Psoas muscle (tissue), 8 donors: ENCODE results near the gene SLC22A31. TPM values are rescaled to one million over a fixed set of nuclear protein-coding genes. Genes with fewer than 3 reads are reported as not detected.
"Not testable (repeated sequence)": the region's sequence is repeated elsewhere in the genome, so short reads cannot be mapped to it uniquely, and the experiment has no call there.

Experiments
- ATAC-seq, 4 donors: fragments of 200-7000 bp; cut with Tn5 transposase; one replicate each; pipeline ENCODE4 v1.9.1; 2020; ENCODE audit warnings: moderate library complexity in 3 of 4, mild to moderate bottlenecking in 2 of 4
- DNase-seq, 2 donors: peaks; one replicate each; pipeline ENCODE4 v3.0.0-alpha.2; 2020
- H3K27ac ChIP-seq: fragments of 200-600 bp; one replicate; pipeline ENCODE4 v1.8.0; 2022
- H3K27me3 ChIP-seq, 3 donors: fragments of 200-600 bp in 1 of 3; one replicate each; pipeline versions ENCODE4 v1.6.1 to v1.8.0; 2013 to 2022; ENCODE audit warnings: low read length in 2 of 3, mild to moderate bottlenecking in 2 of 3, moderate library complexity in 1 of 3; ENCODE audit not compliant: insufficient read depth in 3 of 3
- H3K36me3 ChIP-seq, 2 donors: fragments of 200-600 bp in 1 of 2; one replicate each; pipeline versions ENCODE4 v1.6.1 to v1.8.0; 2013 to 2022; ENCODE audit warnings: low read depth in 1 of 2, mild to moderate bottlenecking in 1 of 2, moderate library complexity in 1 of 2; ENCODE audit not compliant: insufficient read depth in 1 of 2
- H3K4me1 ChIP-seq: fragments of 200-600 bp; one replicate; pipeline ENCODE4 v1.8.0; 2022
- H3K4me3 ChIP-seq: fragments of 200-600 bp; one replicate; pipeline ENCODE4 v1.8.0; 2022; ENCODE audit warnings: mild to moderate bottlenecking
- H3K9me3 ChIP-seq: fragments of 200-600 bp; one replicate; pipeline ENCODE4 v1.8.0; 2022
- WGBS, 3 donors: extraction: QIAGEN DNeasy Blood & Tissue Kit; methylation state at CpG; one replicate each; pipeline versions ENCODE4 v1.1.6 to v1.1.7; 2013; 5-methylcytosine and 5-hydroxymethylcytosine counted together
- intact Hi-C, 2 donors: fragments of 100-400 bp; cut with DNase I; formaldehyde crosslinking; loops; one replicate each; pipeline versions ENCODE4 v1.11.0 to v1.14.2; 2022
- polyA plus RNA-seq, 3 donors: library from polyadenylated mRNA; stranded (reverse); fragments of 200-250 nt; gene quantifications; one replicate each; pipeline ENCODE4 v1.2.3, GENCODE V29; 2013
- total RNA-seq, 4 donors: library from RNA; stranded (reverse); fragmentation: NEBNext Ultra II Directional in 2 of 4; extraction: Animal tissue kit (Norgen Biotek cat#: 25700) in 2 of 4; gene quantifications; one replicate each; pipeline versions ENCODE4 v1.2.1 to v1.2.4, GENCODE V29; 2021 to 2023
- TF ChIP-seq, protein P1 (sequence below): fragments of 200-600 bp; IDR thresholded peaks from one replicate; pipeline ENCODE4 v1.8.0; 2022; ENCODE audit warnings: antibody characterized with exemption
- donor health status: healthy with polysubstance abuse.
- donor health status: DM: no; HTN: no; CAD: no; lungs with moderate emphysema.
- donor health status: Bipolar disorder and iron deficiency.
- donor health status: healthy.
- donor health status: DM: yes; HTN: yes; CAD: no.
- donor health status: DM: no; HTN: no; CAD: no.
- donor health status: DM: no; HTN: no; CAD: no.
- donor health status: DM: yes; HTN: yes; CAD: no.

Gene SLC22A31
- total and polyA plus RNA-seq, 7 donors: 0.03 TPM; not detected in 6

DNA sequence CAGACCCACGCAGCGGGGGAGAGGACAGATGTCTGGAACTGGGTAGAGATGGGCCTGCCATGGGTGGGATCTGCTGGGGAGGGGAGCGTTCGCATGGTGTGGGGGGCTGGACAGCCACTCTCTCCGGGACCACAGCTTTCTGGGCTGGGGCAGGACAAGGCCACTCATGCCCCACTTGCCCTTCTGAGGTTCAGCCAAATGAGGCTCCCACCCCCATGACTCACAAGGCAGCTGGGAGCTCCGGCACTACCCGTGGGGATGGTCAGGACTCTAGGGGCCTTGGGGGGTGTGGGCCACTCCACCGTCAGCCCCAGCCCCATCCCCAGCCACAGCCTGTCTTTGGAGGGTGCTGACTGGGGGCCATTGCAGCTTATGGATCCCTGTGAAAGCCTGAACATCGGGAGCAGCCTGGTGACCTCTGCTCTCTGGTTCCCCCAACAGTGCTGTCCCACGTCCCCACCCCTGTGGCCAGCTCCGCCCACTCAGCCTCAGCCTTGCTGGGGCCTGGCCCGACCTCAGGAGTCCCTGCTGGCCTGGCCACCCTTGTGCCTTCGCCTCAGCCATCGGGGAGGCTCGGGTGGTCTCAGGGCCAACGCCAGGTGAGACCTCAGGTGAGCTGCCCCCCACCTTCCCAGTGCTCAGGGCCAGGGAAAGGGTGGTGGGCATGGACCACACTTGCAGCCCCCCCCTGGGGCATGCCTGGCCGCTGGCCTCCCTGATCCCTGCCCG lies 33.5 kb downstream of the SLC22A31 start:
- H3K27ac ChIP-seq: no peak overlapping the region
- ATAC-seq (no peak), DNase-seq (peak in 1 of 2 donors; percentile 41)
- intact Hi-C loops: loop anchor here (2.0 to 5.0 kb wide), 4 partner anchors 225 to 430 kb away; no protein-coding TSS in a partner anchor
- TF ChIP-seq, protein P1, sequence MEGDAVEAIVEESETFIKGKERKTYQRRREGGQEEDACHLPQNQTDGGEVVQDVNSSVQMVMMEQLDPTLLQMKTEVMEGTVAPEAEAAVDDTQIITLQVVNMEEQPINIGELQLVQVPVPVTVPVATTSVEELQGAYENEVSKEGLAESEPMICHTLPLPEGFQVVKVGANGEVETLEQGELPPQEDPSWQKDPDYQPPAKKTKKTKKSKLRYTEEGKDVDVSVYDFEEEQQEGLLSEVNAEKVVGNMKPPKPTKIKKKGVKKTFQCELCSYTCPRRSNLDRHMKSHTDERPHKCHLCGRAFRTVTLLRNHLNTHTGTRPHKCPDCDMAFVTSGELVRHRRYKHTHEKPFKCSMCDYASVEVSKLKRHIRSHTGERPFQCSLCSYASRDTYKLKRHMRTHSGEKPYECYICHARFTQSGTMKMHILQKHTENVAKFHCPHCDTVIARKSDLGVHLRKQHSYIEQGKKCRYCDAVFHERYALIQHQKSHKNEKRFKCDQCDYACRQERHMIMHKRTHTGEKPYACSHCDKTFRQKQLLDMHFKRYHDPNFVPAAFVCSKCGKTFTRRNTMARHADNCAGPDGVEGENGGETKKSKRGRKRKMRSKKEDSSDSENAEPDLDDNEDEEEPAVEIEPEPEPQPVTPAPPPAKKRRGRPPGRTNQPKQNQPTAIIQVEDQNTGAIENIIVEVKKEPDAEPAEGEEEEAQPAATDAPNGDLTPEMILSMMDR: no peak
- H3K4me1 ChIP-seq: peaks cover 4% of the 10 kb centered on the region
- peaks cover 0 to 34% (median 2%) of the 10 kb centered on the region in 3 donors for H3K27me3 ChIP-seq
- H3K9me3 ChIP-seq: no peaks in the 10 kb centered on the region
- no peak overlapping the region for H3K4me3 ChIP-seq
- WGBS, 3 donors: 61 to 72% (median 69%) methylated on average over 17 to 18 of the region's 18 CpGs
- H3K36me3 ChIP-seq: no peaks in the 10 kb centered on the region

DNA sequence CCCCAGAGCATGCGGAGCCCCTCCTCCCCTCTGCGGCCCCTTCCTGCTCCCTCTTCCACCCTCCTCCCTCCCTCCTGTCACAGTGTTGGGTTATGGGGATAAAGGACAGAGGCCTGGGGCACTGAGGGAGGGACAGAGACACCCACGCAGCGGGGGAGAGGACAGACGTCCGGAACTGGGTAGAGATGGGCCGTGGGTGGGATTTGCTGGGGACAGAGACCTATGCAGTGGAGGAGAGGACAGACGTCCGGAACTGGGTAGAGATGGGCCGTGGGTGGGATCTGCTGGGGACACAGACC lies 34.7 kb downstream of the SLC22A31 start:
- not testable (repeated sequence) for DNase-seq, ATAC-seq, H3K4me3 ChIP-seq, H3K27ac ChIP-seq, H3K36me3 ChIP-seq, H3K9me3 ChIP-seq, H3K4me1 ChIP-seq
- 79 to 85% (median 85%) methylated on average over 6 to 10 of the region's 10 CpGs for WGBS, 3 donors
- H3K27me3 ChIP-seq: peaks cover 0 to 37% (median 2%) of the 10 kb centered on the region in 3 donors
- intact Hi-C loops: loop anchor here (5.0 kb wide), 3 partner anchors 223 to 428 kb away; no protein-coding TSS in a partner anchor

DNA sequence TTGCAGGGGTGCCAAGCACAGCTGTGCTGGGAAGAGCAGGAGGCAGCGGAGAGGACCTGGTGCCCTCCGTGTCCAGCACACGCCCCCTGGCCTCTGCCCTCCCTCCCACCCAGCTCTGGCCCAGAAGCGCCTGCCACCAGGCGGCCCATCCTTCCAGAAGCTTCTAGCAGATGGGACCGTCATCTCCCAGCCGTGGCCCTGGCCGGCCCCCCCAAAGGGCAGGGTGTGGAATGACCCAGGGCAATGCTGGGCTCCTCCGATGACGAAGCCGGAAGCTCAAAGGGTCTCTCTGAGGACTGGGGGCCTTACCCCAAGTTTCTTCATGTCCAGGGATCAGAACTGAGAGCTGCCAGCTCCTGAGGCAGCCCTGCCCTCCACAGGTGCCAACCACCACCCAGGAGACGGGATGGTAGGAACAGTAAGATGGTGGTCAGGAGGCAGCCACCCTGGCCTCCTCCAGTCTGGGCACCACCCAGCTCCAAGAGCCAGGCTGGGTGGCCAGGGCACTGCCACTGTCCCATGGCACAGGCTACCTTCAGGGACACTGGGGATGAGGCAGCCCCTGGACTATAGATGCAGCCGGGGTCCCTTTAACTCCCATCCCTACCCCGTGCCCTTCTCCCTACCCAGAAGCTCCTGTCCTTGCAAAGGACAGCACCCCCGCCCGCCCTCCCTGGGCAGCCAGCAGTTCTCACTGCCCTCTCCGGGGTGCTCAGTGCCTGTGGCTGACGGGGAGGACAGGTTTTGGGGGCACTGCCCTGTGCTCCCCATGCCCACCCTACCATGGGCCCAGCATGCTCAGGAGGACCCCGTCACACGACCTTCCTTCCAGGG lies 35.3 kb downstream of the SLC22A31 start:
- intact Hi-C loops: loop anchor here (5.0 kb wide), 3 partner anchors 223 to 428 kb away; no protein-coding TSS in a partner anchor
- ATAC-seq (no peak), DNase-seq (peak in 1 of 2 donors; percentile 47)
- Histone ChIP-seq H3K4me1 (no peaks in the 10 kb centered on the region), H3K36me3 (no peaks in the 10 kb centered on the region), H3K27ac (no peak overlapping the region), H3K9me3 (no peaks in the 10 kb centered on the region), H3K27me3 (peaks cover 0 to 36% (median 2%) of the 10 kb centered on the region in 3 donors), H3K4me3 (no peak overlapping the region)
- WGBS, 3 donors: 72 to 83% (median 75%) methylated on average over 16 to 20 of the region's 20 CpGs
- TF ChIP-seq, protein P1: no peak

DNA sequence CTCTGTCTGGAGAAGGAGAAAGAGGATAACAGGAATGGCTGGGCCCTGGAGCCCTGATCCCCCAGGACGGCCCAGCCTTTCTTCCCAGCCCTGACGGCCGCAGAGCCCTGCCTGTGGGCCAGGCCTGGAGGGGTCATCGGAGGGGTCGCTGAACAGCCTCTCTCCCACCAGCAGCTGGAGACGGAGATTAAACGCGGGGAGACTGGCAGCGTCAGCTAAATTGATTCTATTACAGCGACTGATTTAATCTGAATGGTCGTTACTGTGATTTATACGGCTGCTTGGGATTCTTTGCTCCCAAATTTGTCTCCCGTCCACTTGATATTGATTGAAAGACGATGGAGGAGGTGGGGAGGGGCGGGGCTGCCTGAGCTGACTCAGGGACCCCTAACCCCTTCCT lies 35.9 kb downstream of the SLC22A31 start:
- H3K27me3 ChIP-seq: peaks cover 0 to 36% (median 2%) of the 10 kb centered on the region in 3 donors
- DNase-seq (no peak), ATAC-seq (no peak)
- WGBS, 3 donors: 47 to 54% (median 52%) methylated on average over 15 of the region's 15 CpGs
- no peak overlapping the region for H3K27ac ChIP-seq
- intact Hi-C loops: no loop called here
- H3K4me1 ChIP-seq: no peaks in the 10 kb centered on the region
- no peaks in the 10 kb centered on the region for H3K36me3 ChIP-seq
- TF ChIP-seq, protein P1: no peak
- H3K9me3 ChIP-seq: no peaks in the 10 kb centered on the region
- H3K4me3 ChIP-seq: no peak overlapping the region

DNA sequence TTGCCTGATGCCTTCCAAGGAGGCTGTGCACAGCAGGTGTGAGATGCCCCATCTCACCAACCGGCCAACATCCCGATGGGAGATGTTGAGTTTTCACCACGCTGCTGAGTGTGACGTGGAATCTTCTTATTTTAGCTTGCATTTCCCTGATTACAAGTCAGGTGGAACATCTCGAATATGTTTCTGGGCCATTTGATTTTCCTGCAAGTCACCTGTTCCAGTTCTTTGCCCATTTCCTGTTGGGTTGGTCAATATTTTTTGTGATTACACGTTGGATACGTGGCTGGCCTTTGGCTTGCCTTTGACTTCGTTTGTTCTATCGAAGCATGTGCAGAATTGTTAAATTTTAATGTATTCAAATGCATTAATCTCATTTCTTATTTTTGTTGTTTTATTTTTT lies 37.0 kb downstream of the SLC22A31 start:
- intact Hi-C loops: no loop called here
- 78 to 85% (median 79%) methylated on average over 9 of the region's 9 CpGs for WGBS, 3 donors

More for the DNA sequence above, 37.0 kb downstream of the SLC22A31 start:
- peaks cover 0 to 31% (median 2%) of the 10 kb centered on the region in 3 donors for H3K27me3 ChIP-seq
- TF ChIP-seq, protein P1: no peak
- H3K36me3 ChIP-seq: no peaks in the 10 kb centered on the region
- no peak for DNase-seq
- no peak overlapping the region for H3K4me3 ChIP-seq
- ATAC-seq: no peak
- no peaks in the 10 kb centered on the region for H3K4me1 ChIP-seq
- H3K27ac ChIP-seq: no peak overlapping the region
- no peaks in the 10 kb centered on the region for H3K9me3 ChIP-seq
